B cell (primary cell): ENCODE results near the gene MDFI. TPM values are rescaled to one million over a fixed set of nuclear protein-coding genes. Genes with fewer than 3 reads are reported as not detected.

ENCODE experiments used
- ATAC-seq: fragments of 200-7000 bp; cut with Tn5 transposase; one replicate; pipeline ENCODE4 v1.10.0; 2021; ENCODE audit warnings: low read depth, mild to moderate bottlenecking, moderate number of reproducible peaks, moderate library complexity
- CTCF ChIA-PET: fragments of 350-600 bp; sonication (Branson Sonifier 250); formaldehyde crosslinking; loops from one replicate; lab custom pipeline; 2021; ENCODE audit warnings: antibody characterized with exemption, inconsistent platforms; lab: Charles Lee
- POLR2A ChIA-PET: fragments of 350-600 bp; sonication (Branson Sonifier 250); formaldehyde crosslinking; loops from one replicate; lab custom pipeline; 2021; ENCODE audit warnings: antibody characterized with exemption; lab: Charles Lee
- DNase-seq: peaks from one replicate; pipeline ENCODE4 v3.0.0; 2013
- H2AFZ ChIP-seq: 2 replicates; pipeline ENCODE4 v1.6.1; 2012; ENCODE audit warnings: mild to moderate bottlenecking, low read depth, low read length; ENCODE audit not compliant: insufficient read depth, poor library complexity, severe bottlenecking
- H3K27ac ChIP-seq, 2 donors: 1 replicate in 1 of 2; 2 replicates in 1 of 2; pipeline ENCODE4 v1.5.1; 2012 to 2013; ENCODE audit warnings: low read length in 2 of 2, mild to moderate bottlenecking in 2 of 2, moderate library complexity in 1 of 2
- H3K27me3 ChIP-seq, 4 experiments: fragments of 200-600 bp in 1 of 4; sonication (generic) in 1 of 4; replicated peaks in 1 of 4; 1 replicate in 2 of 4; 2 replicates in 2 of 4; pipeline versions ENCODE4 v1.6.1 to v1.7.0; 2013 to 2016; ENCODE audit warnings: low read length in 3 of 4, mild to moderate bottlenecking in 2 of 4, mixed read lengths in 1 of 4, moderate library complexity in 1 of 4; ENCODE audit not compliant: insufficient read depth in 4 of 4, control insufficient read depth in 3 of 4; ENCODE audit errors: control extremely low read depth in 1 of 4
- H3K36me3 ChIP-seq, 2 experiments: replicated peaks in 1 of 2; 1 replicate in 1 of 2; 2 replicates in 1 of 2; pipeline versions ENCODE4 v1.6.1 to v1.7.1; 2013; ENCODE audit warnings: low read length in 1 of 2; ENCODE audit not compliant: insufficient read depth in 2 of 2, control insufficient read depth in 1 of 2; ENCODE audit errors: control extremely low read depth in 1 of 2, extremely low read depth in 1 of 2
- H3K4me1 ChIP-seq, 2 donors: fragments of 200-600 bp in 1 of 2; sonication (generic) in 1 of 2; 1 replicate in 1 of 2; 2 replicates in 1 of 2; pipeline versions ENCODE4 v1.5.1 to v1.6.1; 2013 to 2017; ENCODE audit warnings: low read length in 2 of 2; ENCODE audit not compliant: control insufficient read depth in 2 of 2, insufficient read depth in 2 of 2
- H3K4me2 ChIP-seq: replicated peaks from 2 replicates; pipeline ENCODE3; 2012; ENCODE audit warnings: mild to moderate bottlenecking, low read depth, low read length; ENCODE audit not compliant: poor library complexity, severe bottlenecking
- H3K4me3 ChIP-seq, 5 experiments: fragments of 200-600 bp in 1 of 5; sonication (generic) in 1 of 5; 1 replicate in 3 of 5; 2 replicates in 2 of 5; pipeline versions ENCODE4 v1.5.1 to v1.7.0; 2011 to 2016; ENCODE audit warnings: low read length in 4 of 5, mild to moderate bottlenecking in 4 of 5, low read depth in 2 of 5, control low read depth in 1 of 5, moderate library complexity in 1 of 5; ENCODE audit not compliant: insufficient read depth in 1 of 5; ENCODE audit errors: control extremely low read depth in 1 of 5, extremely low read depth in 1 of 5
- H3K79me2 ChIP-seq: fragments of 200-600 bp; sonication (generic); one replicate; pipeline ENCODE4 v1.6.0; 2016; ENCODE audit warnings: low read length; ENCODE audit not compliant: control insufficient read depth, insufficient read depth
- H3K9ac ChIP-seq: fragments of 200-600 bp; sonication (generic); 2 replicates; pipeline ENCODE4 v1.6.1; 2017; ENCODE audit warnings: mild to moderate bottlenecking, low read length, moderate library complexity
- H3K9me3 ChIP-seq, 3 donors: one replicate each; pipeline versions ENCODE4 v1.6.1 to v1.7.1; 2013; ENCODE audit warnings: low read length in 2 of 3; ENCODE audit not compliant: control insufficient read depth in 2 of 3, insufficient read depth in 1 of 3; ENCODE audit errors: control extremely low read depth in 1 of 3
- H4K20me1 ChIP-seq: 2 replicates; pipeline ENCODE4 v1.6.0; 2012; ENCODE audit warnings: mild to moderate bottlenecking, low read length; ENCODE audit not compliant: insufficient read depth, control insufficient read depth, poor library complexity, severe bottlenecking
- H3K27ac Mint-ChIP-seq: one replicate; pipeline ENCODE4 v1.8.0; 2021; ENCODE audit warnings: mixed read lengths
- H3K27me3 Mint-ChIP-seq: one replicate; pipeline ENCODE4 v1.8.0; 2021; ENCODE audit warnings: mixed read lengths
- H3K4me1 Mint-ChIP-seq: one replicate; pipeline ENCODE4 v1.8.0; 2021; ENCODE audit warnings: mixed read lengths
- H3K4me3 Mint-ChIP-seq: one replicate; pipeline ENCODE4 v1.8.0; 2021; ENCODE audit warnings: mixed read lengths
- H3K9me3 Mint-ChIP-seq: one replicate; pipeline ENCODE4 v1.8.0; 2022; ENCODE audit warnings: mixed read lengths; ENCODE audit not compliant: insufficient read depth
- EZH2 ChIP-seq: IDR thresholded peaks from 2 replicates; pipeline ENCODE4 v1.6.1; 2012; ENCODE audit warnings: borderline replicate concordance, low read depth, mild to moderate bottlenecking, moderate library complexity, low read length; ENCODE audit not compliant: insufficient read depth, poor library complexity, severe bottlenecking
- WGBS: methylation state at CpG from one replicate; pipeline ENCODE4 v1.1.5; 2013; ENCODE audit warnings: missing lambda C conversion rate; ENCODE audit not compliant: insufficient coverage; 5-methylcytosine and 5-hydroxymethylcytosine counted together
- intact Hi-C: fragments of 100-400 bp; cut with micrococcal nuclease; formaldehyde crosslinking; loops from one replicate; pipeline ENCODE4 v1.10.0; 2022
- polyA plus RNA-seq: library from polyadenylated mRNA; depleted of rRNA; stranded (reverse); fragments of >200 nt; gene quantifications from 2 replicates; pipeline ENCODE4 v1.2.3, GENCODE V29; 2012
- total RNA-seq, 2 donors: library from RNA; stranded (reverse); fragments of 120-200 nt in 1 of 2; gene quantifications; 1 replicate in 1 of 2; 2 replicates in 1 of 2; pipeline versions ENCODE4 v1.2.3 to v1.2.4, GENCODE V29; 2013 to 2022
- TF ChIP-seq, protein P1 (sequence below): fragments of 200-600 bp; IDR thresholded peaks from one replicate; pipeline ENCODE4 v1.8.0; 2022; ENCODE audit warnings: antibody characterized with exemption, mild to moderate bottlenecking

Gene MDFI
- total and polyA plus RNA-seq, 2 donors (not counting 1 experiment from before 2014, with no cell fraction given) = not detected

DNA sequence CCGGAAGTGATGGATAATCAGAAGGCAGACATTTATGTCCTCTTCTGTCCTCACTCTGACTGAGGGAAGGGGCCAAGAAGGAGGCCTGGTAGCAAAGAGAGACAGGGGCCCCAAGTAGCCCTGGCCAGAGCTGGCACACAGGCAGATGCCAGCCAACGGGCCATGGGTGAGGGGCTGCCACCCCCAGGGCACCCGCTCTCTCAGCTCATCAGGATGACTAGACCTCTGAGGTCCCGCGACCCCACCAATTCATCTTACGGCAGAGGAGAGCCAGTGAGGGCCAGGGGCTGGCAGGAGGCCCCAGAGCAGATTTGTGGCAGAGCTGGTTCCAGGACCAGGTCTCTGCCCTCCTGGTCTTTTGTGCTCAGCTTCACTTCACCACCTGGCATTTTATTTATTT is 43.1 kb upstream of the MDFI start:
- Histone ChIP-seq H4K20me1 (no peaks in the 10 kb centered on the region), H3K9me3 (no peaks in the 10 kb centered on the region), H3K9ac (no peak overlapping the region), H3K27ac (no peak overlapping the region), H3K4me2 (no peak overlapping the region), H3K4me3 (no peak overlapping the region), H3K79me2 (no peaks in the 10 kb centered on the region), H3K36me3 (peaks cover 0 to 35% of the 10 kb centered on the region in 2 experiments), H3K4me1 (peaks cover 0 to 3% of the 10 kb centered on the region in 2 donors), H3K27me3 (no peaks in the 10 kb centered on the region), H2AFZ (no peak overlapping the region)
- H3K27me3 Mint-ChIP-seq = no peaks in the 10 kb centered on the region
- ATAC-seq = no peak
- WGBS = 97% methylated on average over 6 of the region's 6 CpGs
- no peak overlapping the region for H3K4me3 Mint-ChIP-seq
- H3K4me1 Mint-ChIP-seq = peaks cover 2% of the 10 kb centered on the region
- H3K27ac Mint-ChIP-seq = no peak overlapping the region
- no peaks in the 10 kb centered on the region for H3K9me3 Mint-ChIP-seq
- intact Hi-C loops = no loop called here
- DNase-seq = no peak
- TF ChIP-seq, protein P1, sequence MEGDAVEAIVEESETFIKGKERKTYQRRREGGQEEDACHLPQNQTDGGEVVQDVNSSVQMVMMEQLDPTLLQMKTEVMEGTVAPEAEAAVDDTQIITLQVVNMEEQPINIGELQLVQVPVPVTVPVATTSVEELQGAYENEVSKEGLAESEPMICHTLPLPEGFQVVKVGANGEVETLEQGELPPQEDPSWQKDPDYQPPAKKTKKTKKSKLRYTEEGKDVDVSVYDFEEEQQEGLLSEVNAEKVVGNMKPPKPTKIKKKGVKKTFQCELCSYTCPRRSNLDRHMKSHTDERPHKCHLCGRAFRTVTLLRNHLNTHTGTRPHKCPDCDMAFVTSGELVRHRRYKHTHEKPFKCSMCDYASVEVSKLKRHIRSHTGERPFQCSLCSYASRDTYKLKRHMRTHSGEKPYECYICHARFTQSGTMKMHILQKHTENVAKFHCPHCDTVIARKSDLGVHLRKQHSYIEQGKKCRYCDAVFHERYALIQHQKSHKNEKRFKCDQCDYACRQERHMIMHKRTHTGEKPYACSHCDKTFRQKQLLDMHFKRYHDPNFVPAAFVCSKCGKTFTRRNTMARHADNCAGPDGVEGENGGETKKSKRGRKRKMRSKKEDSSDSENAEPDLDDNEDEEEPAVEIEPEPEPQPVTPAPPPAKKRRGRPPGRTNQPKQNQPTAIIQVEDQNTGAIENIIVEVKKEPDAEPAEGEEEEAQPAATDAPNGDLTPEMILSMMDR = no peak
- no peak for TF ChIP-seq EZH2
- CTCF ChIA-PET = interaction anchor here (0.9 to 11.9 kb wide), 7 partner anchors 10 to 227 kb away, joined by 4 to 181 read pairs (median 9); partner anchors contain the start of gene TOMM6
- POLR2A ChIA-PET = interaction anchor here (0.6 kb wide), 1 partner anchor 138 kb away, joined by 4 read pairs; no protein-coding TSS in a partner anchor

DNA sequence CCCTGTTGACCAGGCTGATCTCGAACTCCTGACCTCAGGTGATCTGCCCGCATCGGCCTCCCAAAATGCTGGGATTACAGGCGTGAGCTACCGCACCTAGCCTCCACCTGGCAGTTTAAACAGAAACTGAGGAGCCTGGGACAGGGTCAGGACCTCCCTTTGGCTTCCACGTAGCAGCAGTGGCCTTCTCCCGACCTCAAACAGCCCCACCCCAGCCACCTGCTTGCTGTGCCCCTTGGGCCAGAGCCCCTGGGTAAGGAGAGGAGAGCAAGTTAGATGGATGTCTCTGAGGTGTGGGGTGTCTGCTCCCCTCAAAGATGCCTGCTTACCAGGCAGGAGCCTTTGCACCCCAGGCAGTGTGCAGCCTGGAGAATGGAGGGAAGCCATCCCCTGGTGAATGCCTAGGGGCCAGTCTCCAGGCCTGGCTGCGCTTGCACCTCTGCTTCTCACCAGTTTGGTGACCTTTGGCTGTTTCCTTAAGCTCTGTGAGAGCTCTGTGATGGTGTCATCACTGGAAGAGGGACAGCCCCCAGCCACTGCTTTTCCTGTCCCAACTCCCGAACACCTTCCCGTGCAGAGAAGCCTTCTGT is 42.1 kb upstream of the MDFI start:
- H3K27me3 ChIP-seq = no peaks in the 10 kb centered on the region
- Mint-ChIP-seq H3K4me1 (peaks cover 2% of the 10 kb centered on the region), H3K9me3 (no peaks in the 10 kb centered on the region)

More for the DNA sequence above, 42.1 kb upstream of the MDFI start:
- H3K27ac Mint-ChIP-seq = no peak overlapping the region
- Histone ChIP-seq H3K79me2 (no peaks in the 10 kb centered on the region), H3K27ac (no peak overlapping the region), H3K9me3 (no peaks in the 10 kb centered on the region), H3K4me1 (peaks cover 0 to 3% of the 10 kb centered on the region in 2 donors), H3K9ac (no peak overlapping the region), H2AFZ (no peak overlapping the region), H4K20me1 (no peaks in the 10 kb centered on the region), H3K4me3 (no peak overlapping the region), H3K4me2 (no peak overlapping the region), H3K36me3 (peaks cover 0 to 27% of the 10 kb centered on the region in 2 experiments)
- ATAC-seq (no peak), DNase-seq (no peak)
- no peak overlapping the region for H3K4me3 Mint-ChIP-seq
- TF ChIP-seq, protein P1 = no peak
- ChIA-PET CTCF (interaction anchor here (2.1 to 11.9 kb wide), 5 partner anchors 10 to 228 kb away, joined by 5 to 181 read pairs (median 9); no protein-coding TSS in a partner anchor), POLR2A (no interaction called here)
- no peaks in the 10 kb centered on the region for H3K27me3 Mint-ChIP-seq
- WGBS = 96% methylated on average over 7 of the region's 10 CpGs
- intact Hi-C loops = no loop called here
